Immature natural killer cell (primary cell): ENCODE measurements around the gene KCNK3. TPM values are rescaled to one million over a fixed set of nuclear protein-coding genes. Genes with fewer than 3 reads are reported as not detected.
"Not testable (repeated sequence)": the region's sequence is repeated elsewhere in the genome, so short reads cannot be mapped to it uniquely, and the experiment has no call there.

Experiments
- DNase-seq, 3 donors: peaks; one replicate each; pipeline ENCODE4 v3.0.0; 2022; ENCODE audit warnings: mixed read lengths in 1 of 3
- H3K27ac Mint-ChIP-seq, 6 donors: one replicate each; pipeline ENCODE4 v1.8.0; 2020; ENCODE audit warnings: mixed read lengths in 6 of 6, mild to moderate bottlenecking in 5 of 6, inconsistent platforms in 4 of 6, moderate library complexity in 3 of 6
- H3K27me3 Mint-ChIP-seq, 3 donors: one replicate each; pipeline ENCODE4 v1.8.0; 2020 to 2021; ENCODE audit warnings: low read depth in 3 of 3, mild to moderate bottlenecking in 3 of 3, mixed read lengths in 3 of 3, moderate library complexity in 3 of 3, inconsistent platforms in 1 of 3
- H3K36me3 Mint-ChIP-seq, 3 donors: one replicate each; pipeline ENCODE4 v1.8.0; 2020; ENCODE audit warnings: mixed read lengths in 3 of 3, inconsistent platforms in 2 of 3, mild to moderate bottlenecking in 2 of 3
- H3K4me1 Mint-ChIP-seq, 2 donors: one replicate each; pipeline ENCODE4 v1.8.0; 2020; ENCODE audit warnings: inconsistent platforms in 2 of 2, mild to moderate bottlenecking in 2 of 2, mixed read lengths in 2 of 2, moderate library complexity in 1 of 2
- H3K4me3 Mint-ChIP-seq, 5 donors: one replicate each; pipeline ENCODE4 v1.8.0; 2020; ENCODE audit warnings: mild to moderate bottlenecking in 5 of 5, mixed read lengths in 5 of 5, inconsistent platforms in 3 of 5, moderate library complexity in 3 of 5
- H3K9me3 Mint-ChIP-seq, 6 donors: one replicate each; pipeline ENCODE4 v1.8.0; 2020; ENCODE audit warnings: mild to moderate bottlenecking in 6 of 6, mixed read lengths in 6 of 6, inconsistent platforms in 4 of 6, moderate library complexity in 3 of 6
- polyA plus RNA-seq, 3 donors: library from polyadenylated mRNA; unstranded; fragments of 300-500 nt; fragmentation: Illumina TruSeq; gene quantifications; one replicate each; pipeline ENCODE4 v1.2.3, GENCODE V29; 2021

The KCNK3 gene
- polyA plus RNA-seq, 3 donors from 2014 or later, result not detected

DNA sequence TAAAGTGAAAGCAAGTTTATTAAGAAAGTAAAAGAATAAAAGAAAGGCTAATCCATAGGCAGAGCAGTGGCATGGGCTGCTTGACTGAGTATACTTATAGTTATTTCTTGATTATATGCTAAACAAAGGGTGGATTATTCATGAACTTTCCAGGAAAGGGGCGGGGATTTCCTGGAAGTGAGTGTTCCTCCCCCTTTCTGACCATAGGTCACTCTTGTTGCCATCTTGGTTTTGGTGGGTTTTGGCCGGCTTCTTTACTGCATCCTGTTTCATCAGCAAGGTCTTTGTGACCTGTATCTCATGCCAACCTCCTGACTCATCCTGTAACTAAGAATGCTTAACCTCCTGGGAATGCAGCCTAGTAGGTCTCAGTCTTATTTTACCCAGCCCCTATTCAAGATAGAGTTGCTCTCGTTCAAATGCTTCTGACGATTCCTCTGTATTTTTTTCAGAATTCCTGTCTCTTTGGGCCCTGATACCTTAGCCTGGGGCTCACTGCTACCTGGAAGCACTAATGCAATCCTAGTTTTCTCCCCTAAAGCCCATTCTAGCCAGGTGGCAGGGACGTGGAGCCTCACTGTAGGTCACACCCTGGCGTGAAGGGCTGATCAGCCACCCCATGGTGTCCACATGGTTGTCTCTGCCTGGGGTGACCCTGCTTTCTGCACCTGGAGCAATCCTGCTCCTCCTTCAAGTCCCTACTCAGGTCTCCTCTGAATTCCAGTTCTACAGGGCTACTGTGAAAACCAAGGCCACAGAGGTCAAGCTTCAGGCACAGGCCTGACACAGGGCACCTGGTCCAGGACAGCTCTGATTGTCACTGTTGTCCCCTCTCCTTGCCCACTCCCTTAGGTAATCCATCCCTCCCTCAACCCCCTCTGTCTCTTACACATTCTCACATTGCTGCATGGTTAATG is 65.6 kb downstream of the KCNK3 start:
- Mint-ChIP-seq H3K4me1 (peaks cover 2 to 17% of the 10 kb centered on the region in 2 donors), H3K4me3 (no peak overlapping the region), H3K36me3 (no peaks in the 10 kb centered on the region), H3K27me3 (peaks cover 0 to 2% (median 2%) of the 10 kb centered on the region in 3 donors), H3K27ac (peak overlapping the region in 2 of 6 donors; percentile 49 to 71), H3K9me3 (peaks cover 0 to 2% (median 0%) of the 10 kb centered on the region in 6 donors)
- peak in 1 of 3 donors; percentile 13 for DNase-seq

DNA sequence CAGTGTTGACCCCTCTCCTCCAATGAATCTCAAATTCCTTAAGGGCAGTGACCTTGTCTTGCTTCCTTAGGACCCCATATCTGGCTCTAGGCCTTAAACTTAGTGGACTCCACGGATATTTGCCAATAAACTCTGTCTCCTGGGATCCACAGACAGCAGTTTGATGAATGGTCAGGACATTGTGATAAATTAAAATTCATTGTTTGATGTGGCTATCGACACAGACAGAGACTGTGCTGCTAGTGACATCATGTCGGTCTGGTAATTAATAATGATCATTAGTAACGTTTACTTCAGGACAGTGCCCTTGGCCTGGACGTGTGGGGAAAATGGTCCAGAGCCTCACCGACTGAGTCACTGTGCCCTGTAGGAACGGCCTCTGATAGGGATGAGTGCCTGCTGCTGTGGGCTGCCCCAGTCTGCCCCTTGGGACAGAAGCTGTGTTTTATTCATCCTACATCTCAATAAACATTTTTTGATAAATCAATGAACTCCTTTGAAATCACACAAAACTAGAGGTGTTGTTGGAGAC is 66.3 kb downstream of the KCNK3 start:
- no peak for DNase-seq
- H3K36me3 Mint-ChIP-seq, result no peaks in the 10 kb centered on the region
- H3K9me3 Mint-ChIP-seq, result peaks cover 0 to 2% (median 0%) of the 10 kb centered on the region in 6 donors
- peaks cover 6 to 24% of the 10 kb centered on the region in 2 donors for H3K4me1 Mint-ChIP-seq
- peaks cover 0 to 2% (median 0%) of the 10 kb centered on the region in 3 donors for H3K27me3 Mint-ChIP-seq
- no peak overlapping the region for H3K4me3 Mint-ChIP-seq
- no peak overlapping the region for H3K27ac Mint-ChIP-seq

DNA sequence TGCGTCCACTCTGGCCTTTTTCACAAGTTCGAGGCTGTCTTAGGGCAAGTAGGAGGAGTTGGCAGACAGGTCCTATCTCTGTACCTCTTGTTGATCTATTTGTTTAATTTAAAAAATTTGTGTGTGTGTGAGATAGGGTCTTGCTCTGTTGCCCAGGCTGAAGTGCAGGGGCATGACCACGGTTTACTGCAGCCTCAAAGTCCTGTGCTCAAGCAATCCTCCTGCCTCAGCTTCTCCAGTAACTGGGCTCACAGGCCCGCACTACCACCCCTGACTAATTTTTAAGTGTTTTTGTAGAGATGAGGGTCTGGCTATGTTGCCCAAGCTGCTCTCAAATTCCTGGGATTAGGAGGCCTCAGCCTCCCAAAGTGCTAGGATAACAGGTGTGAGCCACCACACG is 67.3 kb downstream of the KCNK3 start:
- peaks cover 0 to 2% (median 0%) of the 10 kb centered on the region in 3 donors for H3K27me3 Mint-ChIP-seq
- no peak for DNase-seq
- peaks cover 11 to 30% of the 10 kb centered on the region in 2 donors for H3K4me1 Mint-ChIP-seq
- H3K27ac Mint-ChIP-seq, result no peak overlapping the region
- no peaks in the 10 kb centered on the region for H3K36me3 Mint-ChIP-seq
- H3K4me3 Mint-ChIP-seq, result no peak overlapping the region
- peaks cover 0 to 2% (median 0%) of the 10 kb centered on the region in 6 donors for H3K9me3 Mint-ChIP-seq

DNA sequence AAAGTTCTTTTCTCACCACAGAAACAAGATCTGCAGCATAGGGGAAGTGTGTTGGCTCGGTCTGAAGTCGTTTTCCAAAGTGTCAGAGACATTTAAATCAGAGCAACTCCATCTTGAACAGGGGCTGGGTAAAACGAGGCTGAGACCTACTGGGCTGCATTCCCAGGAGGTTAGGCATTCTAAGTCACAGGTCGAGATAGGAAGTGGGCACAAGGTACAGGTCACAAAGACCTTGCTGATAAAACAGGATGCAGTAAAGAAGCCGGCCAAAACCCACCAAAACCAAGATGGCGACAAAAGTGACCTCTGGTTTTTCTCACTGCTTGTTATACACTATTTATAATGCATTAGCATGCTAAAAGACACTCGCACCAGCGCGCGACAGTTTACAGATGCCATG is 68.5 kb downstream of the KCNK3 start:
- H3K36me3 Mint-ChIP-seq, H3K9me3 Mint-ChIP-seq, H3K4me3 Mint-ChIP-seq, DNase-seq, H3K27me3 Mint-ChIP-seq, H3K27ac Mint-ChIP-seq: not testable (repeated sequence)
- peaks cover 23 to 42% of the 10 kb centered on the region in 2 donors for H3K4me1 Mint-ChIP-seq

DNA sequence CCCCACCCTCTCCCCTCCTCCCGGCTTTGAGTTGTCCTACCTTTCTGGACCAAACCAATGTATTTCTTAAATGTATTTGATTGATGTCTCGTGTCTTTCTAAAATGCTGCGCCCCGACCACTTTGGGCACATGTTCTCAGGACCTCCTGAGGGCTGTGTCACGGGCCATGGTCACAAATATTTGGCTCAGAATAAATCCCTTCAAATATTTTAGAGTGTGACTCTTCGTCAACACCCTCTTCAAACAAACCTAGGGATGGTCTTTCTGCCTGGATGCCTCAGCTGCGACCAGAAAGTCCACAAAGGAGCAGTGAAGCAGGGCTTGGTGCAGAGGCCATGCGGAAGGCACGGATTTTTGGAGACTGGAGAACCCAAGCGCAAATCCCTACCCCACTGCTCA is 70.5 kb downstream of the KCNK3 start:
- Mint-ChIP-seq H3K27me3 (peaks cover 0 to 2% (median 0%) of the 10 kb centered on the region in 3 donors), H3K27ac (peak overlapping the region in 2 of 6 donors; percentile 31 to 87), H3K9me3 (no peaks in the 10 kb centered on the region), H3K36me3 (no peaks in the 10 kb centered on the region), H3K4me1 (peaks cover 30 to 52% of the 10 kb centered on the region in 2 donors), H3K4me3 (peak overlapping the region; percentile 83 to 95 (median 93))
- no peak for DNase-seq

DNA sequence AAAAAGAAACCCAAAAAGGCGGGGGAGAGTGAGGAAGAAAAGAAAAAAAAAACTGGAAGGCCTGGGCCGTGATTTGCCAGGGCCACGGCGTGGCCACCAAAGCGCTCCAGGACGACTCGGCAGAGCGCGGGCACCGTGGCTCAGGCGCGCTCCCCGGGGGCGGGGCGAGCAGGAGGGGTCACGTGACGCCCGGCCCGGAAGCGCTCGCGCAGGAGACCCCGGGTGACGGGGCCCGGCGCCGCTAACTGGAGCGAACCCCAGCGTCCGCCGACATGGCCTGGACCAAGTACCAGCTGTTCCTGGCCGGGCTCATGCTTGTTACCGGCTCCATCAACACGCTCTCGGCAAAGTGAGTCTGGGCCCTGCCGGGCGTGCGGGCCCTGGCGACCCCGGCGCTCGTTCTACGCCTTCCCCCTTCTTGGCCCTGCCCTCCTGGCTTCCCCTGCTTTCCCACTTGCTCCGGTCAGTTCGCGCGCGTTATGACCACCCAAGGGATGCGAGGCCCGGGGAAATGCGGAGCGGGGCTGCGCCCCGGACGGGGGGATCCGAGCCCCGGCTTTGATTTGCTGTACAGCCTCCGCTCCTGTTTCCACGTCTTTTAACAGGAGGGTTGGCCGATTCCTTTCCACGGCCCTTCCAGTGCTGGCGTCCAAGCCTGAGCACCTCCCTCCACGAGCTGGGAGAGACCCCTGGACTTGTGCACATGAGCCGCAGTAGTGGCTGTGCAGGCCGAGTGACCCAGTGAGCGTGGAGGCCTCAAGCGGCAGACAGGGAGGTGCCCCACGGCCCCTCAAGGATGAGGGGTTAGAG is 71.8 kb downstream of the KCNK3 start, which contains the start of gene SLC35F6:
Gene SLC35F6, plus strand, starts transcription at position 207 of the 810 bp plus-strand sequence. Its CDS starts 66 bp downstream, at position 273.
- H3K4me3 Mint-ChIP-seq, result peak within 1 kb of the TSS; percentile 83 to 95 (median 93)
- no peaks in the 10 kb centered on the region for H3K9me3 Mint-ChIP-seq
- H3K4me1 Mint-ChIP-seq, result peaks cover 38 to 53% of the 10 kb centered on the region in 2 donors
- peak within 1 kb of the TSS; percentile 87 to 97 (median 94) for H3K27ac Mint-ChIP-seq
- peak; percentile 84 to 86 (median 85) for DNase-seq
- no peaks in the 10 kb centered on the region for H3K36me3 Mint-ChIP-seq
- H3K27me3 Mint-ChIP-seq, result peaks cover 0 to 2% (median 0%) of the 10 kb centered on the region in 3 donors

DNA sequence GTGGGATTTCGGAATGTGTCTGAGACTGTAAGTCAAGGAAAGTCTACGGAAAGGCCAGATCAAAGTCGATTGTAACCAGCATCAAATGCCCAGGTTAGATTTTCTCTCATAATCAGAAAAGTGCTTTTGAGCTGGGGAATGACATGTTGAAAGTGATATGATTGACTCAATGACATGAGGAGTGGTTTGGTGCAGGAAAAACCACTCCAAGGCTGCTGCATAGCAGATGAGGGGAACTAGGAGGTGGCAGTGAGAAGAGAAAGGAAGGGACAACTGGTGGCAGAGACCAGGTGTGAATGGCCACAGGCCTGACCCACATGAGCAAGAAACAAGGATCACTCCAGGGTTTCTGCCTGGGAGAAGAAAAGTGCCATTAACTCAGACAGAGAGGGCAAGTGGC is 72.4 kb downstream of the KCNK3 start:
- no peaks in the 10 kb centered on the region for H3K36me3 Mint-ChIP-seq
- H3K4me3 Mint-ChIP-seq, result peak overlapping the region; percentile 83 to 95 (median 93)
- no peaks in the 10 kb centered on the region for H3K9me3 Mint-ChIP-seq
- DNase-seq, result no peak
- peaks cover 0 to 2% (median 1%) of the 10 kb centered on the region in 3 donors for H3K27me3 Mint-ChIP-seq
- H3K4me1 Mint-ChIP-seq, result peaks cover 44 to 59% of the 10 kb centered on the region in 2 donors
- H3K27ac Mint-ChIP-seq, result peak overlapping the region; percentile 87 to 97 (median 94)

DNA sequence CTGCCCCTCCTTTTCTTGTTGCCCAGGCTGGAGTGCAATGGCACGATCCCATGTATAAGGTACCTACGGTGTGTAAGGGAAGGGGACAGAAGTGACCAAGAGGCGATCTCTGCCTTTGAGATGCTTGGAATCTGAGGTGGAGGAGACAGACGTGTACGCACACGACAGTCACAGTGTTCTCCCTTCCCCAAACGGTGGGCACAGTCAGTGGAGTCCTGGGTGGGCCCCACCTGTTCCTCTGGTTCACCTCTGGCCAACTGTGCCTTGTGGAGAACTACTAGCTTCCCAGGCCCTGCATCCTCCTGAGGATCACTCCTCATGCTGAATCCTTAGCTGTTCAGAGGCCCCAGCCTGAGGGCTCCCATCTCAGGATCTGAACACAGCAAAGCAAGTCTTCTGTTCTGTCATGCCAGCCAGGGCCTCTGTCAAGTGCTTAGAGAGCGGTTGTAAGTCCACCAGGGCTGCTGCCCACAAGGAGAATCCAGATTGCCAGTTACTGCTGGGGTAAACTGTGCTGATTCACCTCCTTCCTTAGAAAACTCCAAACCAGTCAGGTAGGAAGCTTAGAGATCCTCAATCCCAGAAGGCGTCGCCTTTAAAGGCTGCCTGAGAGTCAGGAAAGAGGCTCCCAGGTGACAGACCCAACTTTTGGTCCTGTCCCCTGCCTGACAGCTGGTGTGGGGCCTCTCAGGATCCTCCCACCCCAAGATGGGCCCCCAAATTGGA is 73.1 kb downstream of the KCNK3 start:
- Mint-ChIP-seq H3K36me3 (no peaks in the 10 kb centered on the region), H3K4me1 (peaks cover 48 to 61% of the 10 kb centered on the region in 2 donors), H3K9me3 (no peaks in the 10 kb centered on the region), H3K27ac (peak overlapping the region; percentile 87 to 97 (median 94)), H3K4me3 (peak overlapping the region; percentile 83 to 95 (median 93)), H3K27me3 (peaks cover 0 to 5% (median 2%) of the 10 kb centered on the region in 3 donors)
- DNase-seq, result no peak

DNA sequence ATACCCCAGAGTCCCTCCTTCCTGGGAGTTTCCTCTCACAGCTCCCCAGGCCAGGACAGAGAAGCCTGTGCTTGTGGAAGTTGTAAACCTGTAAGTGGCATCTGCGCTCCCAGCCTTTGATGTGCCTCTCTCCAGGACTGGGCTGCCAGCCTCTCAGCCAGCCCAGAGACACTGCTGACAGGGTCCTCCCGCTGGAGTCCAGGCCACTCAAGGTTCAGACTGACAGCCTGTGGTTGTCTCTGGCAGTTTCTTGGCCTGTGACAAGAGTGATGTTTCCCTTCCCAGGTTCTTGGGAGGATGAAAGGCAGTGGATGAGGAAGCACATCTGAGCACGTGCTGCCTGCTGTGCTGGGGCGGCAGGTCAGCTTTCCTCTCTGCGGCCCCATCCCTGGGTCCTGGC is 74.6 kb downstream of the KCNK3 start:
- Mint-ChIP-seq H3K4me3 (no peak overlapping the region), H3K36me3 (no peaks in the 10 kb centered on the region), H3K9me3 (no peaks in the 10 kb centered on the region), H3K4me1 (peaks cover 61 to 76% of the 10 kb centered on the region in 2 donors), H3K27me3 (peaks cover 0 to 5% (median 2%) of the 10 kb centered on the region in 3 donors), H3K27ac (peak overlapping the region in 5 of 6 donors; percentile 71 to 94 (median 86))
- DNase-seq, result no peak

DNA sequence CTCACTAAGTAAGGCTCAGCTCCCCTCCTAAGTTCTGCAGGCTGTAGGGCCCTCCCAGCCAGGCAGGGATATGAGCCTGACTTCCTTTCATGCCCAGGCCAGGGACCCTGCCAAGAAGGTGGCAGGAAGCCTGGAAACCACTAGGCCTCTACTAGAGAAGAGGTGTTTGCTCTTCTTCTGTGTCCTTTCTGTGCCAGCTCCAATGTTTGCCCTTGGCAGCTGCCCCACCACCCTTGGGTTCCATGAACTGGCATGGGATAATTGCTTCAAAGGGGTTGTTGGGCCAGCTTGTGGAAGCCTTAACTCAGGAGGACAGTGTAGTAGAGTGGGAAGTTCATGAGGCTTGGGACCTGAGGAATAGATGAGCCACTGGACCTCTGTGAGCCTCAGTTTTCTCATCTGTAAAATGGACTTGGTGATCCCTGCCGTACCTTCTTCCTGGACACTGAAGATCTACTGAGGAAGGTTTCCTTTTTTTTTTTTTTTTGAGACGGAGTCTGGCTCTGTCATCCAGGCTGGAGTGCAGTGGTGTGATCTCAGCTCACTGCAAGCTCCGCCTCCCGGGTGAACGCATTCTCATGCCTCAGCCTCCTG is 75.5 kb downstream of the KCNK3 start:
- H3K27ac Mint-ChIP-seq, result peak overlapping the region; percentile 21 to 94 (median 73)
- H3K36me3 Mint-ChIP-seq, result no peaks in the 10 kb centered on the region
- DNase-seq, result no peak
- no peaks in the 10 kb centered on the region for H3K9me3 Mint-ChIP-seq
- peaks cover 0 to 5% (median 2%) of the 10 kb centered on the region in 3 donors for H3K27me3 Mint-ChIP-seq
- peaks cover 70 to 83% of the 10 kb centered on the region in 2 donors for H3K4me1 Mint-ChIP-seq
- H3K4me3 Mint-ChIP-seq, result peak overlapping the region in 1 of 5 donors; percentile 40

DNA sequence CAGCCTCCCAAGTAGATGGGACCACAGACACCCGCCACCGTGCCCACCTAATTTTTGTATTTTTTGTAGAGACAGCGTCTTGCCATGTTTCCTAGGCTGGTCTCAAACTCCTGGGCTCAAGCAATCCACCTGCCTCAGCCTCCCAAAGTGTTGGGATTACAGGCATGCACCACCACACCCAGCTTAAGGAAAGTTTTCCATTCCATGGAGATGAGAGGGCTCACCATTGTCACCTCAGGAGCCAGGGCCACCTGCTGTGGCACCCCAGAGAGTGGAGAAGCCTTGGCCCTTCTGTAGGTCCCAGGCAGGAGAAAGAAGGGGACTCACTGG is 76.2 kb downstream of the KCNK3 start:
- Mint-ChIP-seq H3K36me3 (no peaks in the 10 kb centered on the region), H3K9me3 (no peaks in the 10 kb centered on the region), H3K27ac (peak overlapping the region; percentile 78 to 94 (median 88)), H3K27me3 (peaks cover 0 to 5% (median 2%) of the 10 kb centered on the region in 3 donors), H3K4me1 (peaks cover 69 to 78% of the 10 kb centered on the region in 2 donors), H3K4me3 (peak overlapping the region; percentile 29 to 47 (median 42))
- DNase-seq, result no peak

DNA sequence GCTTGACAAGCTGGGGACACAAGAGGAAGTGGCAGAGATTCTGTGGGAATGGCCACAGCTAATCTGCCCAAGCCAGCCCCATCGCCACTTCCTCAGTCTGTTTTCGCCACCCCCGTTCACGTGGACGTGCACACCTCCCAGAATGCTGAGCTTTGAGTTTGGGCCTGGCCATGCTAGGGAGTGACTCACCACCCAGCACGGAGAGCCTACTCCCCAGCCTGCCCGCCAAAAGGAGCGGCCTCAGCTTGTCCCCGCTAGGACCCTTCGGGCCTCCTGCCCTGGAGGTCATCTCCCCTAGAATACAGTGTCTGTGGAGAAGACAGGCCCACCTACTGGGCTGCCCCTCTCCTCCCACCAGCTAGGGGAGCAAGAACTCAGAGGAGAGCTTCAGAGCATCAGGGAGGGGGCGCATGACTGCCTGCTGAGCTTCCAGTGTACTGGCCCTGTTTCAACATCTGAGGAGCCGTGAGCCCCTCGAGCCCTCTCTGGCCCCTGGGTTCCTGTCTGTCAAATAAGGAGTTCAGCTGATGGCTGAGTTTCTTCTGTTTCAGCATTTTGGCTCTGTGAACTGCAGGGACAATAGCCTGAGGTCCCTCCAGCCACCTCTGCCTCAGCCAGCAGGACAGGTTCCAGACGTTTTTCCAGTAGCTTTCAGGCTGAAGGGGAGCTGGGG is 76.7 kb downstream of the KCNK3 start:
- Mint-ChIP-seq H3K27ac (peak overlapping the region; percentile 78 to 94 (median 88)), H3K4me3 (peak overlapping the region; percentile 33 to 64 (median 47)), H3K27me3 (peaks cover 0 to 5% (median 2%) of the 10 kb centered on the region in 3 donors), H3K9me3 (no peaks in the 10 kb centered on the region), H3K36me3 (no peaks in the 10 kb centered on the region), H3K4me1 (peaks cover 66 to 75% of the 10 kb centered on the region in 2 donors)
- peak; percentile 42 to 50 (median 43) for DNase-seq
